Activated CD4-positive, alpha-beta memory T cell treated with anti-CD3 and anti-CD28 coated beads for 36 hours (primary cell): ENCODE measurements around the gene DHX36. TPM values are rescaled to one million over a fixed set of nuclear protein-coding genes. Genes with fewer than 3 reads are reported as not detected.

Source experiments
- CTCF ChIA-PET: fragments of 350-600 bp; sonication (Branson Sonifier 250); formaldehyde crosslinking; loops from one replicate; lab custom pipeline; 2021; ENCODE audit warnings: antibody characterized with exemption, inconsistent platforms; lab: Charles Lee
- POLR2A ChIA-PET: fragments of 350-600 bp; sonication (Branson Sonifier 250); formaldehyde crosslinking; loops from one replicate; lab custom pipeline; 2021; ENCODE audit warnings: antibody characterized with exemption; lab: Charles Lee
- DNase-seq: peaks from one replicate; pipeline ENCODE4 v3.0.0-alpha.2; 2020
- H3K27ac Mint-ChIP-seq: one replicate; pipeline ENCODE4 v1.8.0; 2021; ENCODE audit warnings: mixed read lengths
- H3K27me3 Mint-ChIP-seq: one replicate; pipeline ENCODE4 v1.8.0; 2021; ENCODE audit warnings: mixed read lengths
- H3K36me3 Mint-ChIP-seq: one replicate; pipeline ENCODE4 v1.8.0; 2021; ENCODE audit warnings: mixed read lengths
- H3K4me1 Mint-ChIP-seq: one replicate; pipeline ENCODE4 v1.8.0; 2021; ENCODE audit warnings: low read depth, mixed read lengths
- H3K4me3 Mint-ChIP-seq: one replicate; pipeline ENCODE4 v1.8.0; 2021; ENCODE audit warnings: mild to moderate bottlenecking, mixed read lengths
- H3K9me3 Mint-ChIP-seq: one replicate; pipeline ENCODE4 v1.8.0; 2021; ENCODE audit warnings: mixed read lengths
- intact Hi-C: fragments of 100-400 bp; cut with micrococcal nuclease; formaldehyde crosslinking; loops from one replicate; pipeline ENCODE4 v1.15.1; 2023
- total RNA-seq, 2 experiments: library from RNA; stranded (reverse); gene quantifications; one replicate each; pipeline ENCODE4 v1.2.3, GENCODE V29; 2021

Gene DHX36
- total RNA-seq, 2 experiments from 2014 or later, result 65.5 to 71.1 TPM

GRCh38 chr3:154324919-154325318 lies 632 bp upstream of the DHX36 start:
- H3K9me3 Mint-ChIP-seq, result no peaks in the 10 kb centered on the region
- POLR2A ChIA-PET, result no interaction called here
- peaks cover 29% of the 10 kb centered on the region for H3K4me1 Mint-ChIP-seq
- no peak for DNase-seq
- H3K27ac Mint-ChIP-seq, result peak overlapping the region; percentile 96
- H3K36me3 Mint-ChIP-seq, result peaks cover 9% of the 10 kb centered on the region
- H3K4me3 Mint-ChIP-seq, result peak overlapping the region; percentile 85
- no peaks in the 10 kb centered on the region for H3K27me3 Mint-ChIP-seq
- CTCF ChIA-PET, result interaction anchor here (1.3 kb wide), 1 partner anchor 1377 kb away, joined by 3 read pairs; no protein-coding TSS in a partner anchor
- intact Hi-C loops, result loop anchor here (1.0 to 5.0 kb wide), 7 partner anchors 48 to 1547 kb away; partner anchors contain the start of genes ARHGEF26, GMPS and SLC33A1

DNA sequence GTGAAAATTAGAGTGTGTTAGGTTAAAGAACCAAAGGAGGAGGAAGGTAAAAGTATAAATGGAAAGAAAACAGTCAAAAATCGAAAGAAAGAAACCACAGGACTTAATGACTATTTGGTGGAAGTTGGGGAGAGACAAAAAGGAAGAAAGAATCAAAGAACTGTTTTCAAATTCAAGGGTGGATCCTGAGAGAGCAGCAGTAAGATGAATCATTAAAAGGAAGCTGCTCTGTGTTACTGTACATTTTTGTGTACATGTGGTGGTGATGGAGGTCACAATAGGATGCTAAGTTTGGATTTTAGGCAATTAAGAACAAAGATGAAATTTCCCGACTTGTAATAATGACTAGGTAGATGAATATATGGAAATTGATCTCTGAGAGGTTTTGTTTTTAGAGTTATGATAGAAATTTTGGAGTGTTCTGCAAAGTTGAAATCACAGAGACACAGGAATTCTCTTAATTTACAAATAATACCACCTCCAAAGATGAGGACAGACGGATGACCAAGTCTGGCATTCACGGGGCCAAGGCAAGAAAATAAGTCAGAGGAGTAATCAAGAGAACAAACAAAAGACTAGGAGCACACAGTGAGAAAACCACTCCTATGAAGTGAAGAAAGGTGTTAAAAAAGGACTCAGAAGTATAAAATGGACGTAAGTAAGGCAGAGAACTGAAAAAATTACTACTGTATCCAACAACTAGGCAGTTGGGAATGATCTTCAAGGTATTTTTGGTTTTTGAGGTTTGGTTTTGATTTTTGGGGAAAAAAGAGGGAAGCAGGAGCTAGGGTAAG lies 7.1 kb downstream of the DHX36 start:
- peak overlapping the region; percentile 47 for H3K27ac Mint-ChIP-seq
- ChIA-PET CTCF (interaction anchor here (0.7 to 1.0 kb wide), 2 partner anchors 16 to 17 kb away, joined by 3 to 5 read pairs; no protein-coding TSS in a partner anchor), POLR2A (interaction anchor here (0.6 kb wide), 1 partner anchor 11 kb away, joined by 4 read pairs; no protein-coding TSS in a partner anchor)
- peaks cover 29% of the 10 kb centered on the region for H3K4me1 Mint-ChIP-seq
- intact Hi-C loops, result no loop called here
- H3K9me3 Mint-ChIP-seq, result no peaks in the 10 kb centered on the region
- DNase-seq, result no peak
- H3K27me3 Mint-ChIP-seq, result no peaks in the 10 kb centered on the region
- H3K4me3 Mint-ChIP-seq, result no peak overlapping the region
- H3K36me3 Mint-ChIP-seq, result peaks cover 38% of the 10 kb centered on the region

- Mint-ChIP-seq H3K36me3 (peaks cover 41% of the 10 kb centered on the region), H3K4me1 (peaks cover 23% of the 10 kb centered on the region), H3K27me3 (no peaks in the 10 kb centered on the region), H3K4me3 (no peak overlapping the region), H3K9me3 (no peaks in the 10 kb centered on the region), H3K27ac (no peak overlapping the region)
- no peak for DNase-seq
- ChIA-PET POLR2A (no interaction called here), CTCF (interaction anchor here (1.1 to 1.4 kb wide), 2 partner anchors 9 to 45 kb away, joined by 3 read pairs; no protein-coding TSS in a partner anchor)
- intact Hi-C loops, result no loop called here
Measured at GRCh38 chr3:154314152-154314551, 10.1 kb downstream of the DHX36 start.

GRCh38 chr3:154310840-154311239 lies 13.4 kb downstream of the DHX36 start:
- intact Hi-C loops, result no loop called here
- Mint-ChIP-seq H3K4me1 (peaks cover 24% of the 10 kb centered on the region), H3K4me3 (no peak overlapping the region), H3K36me3 (peaks cover 53% of the 10 kb centered on the region), H3K27me3 (no peaks in the 10 kb centered on the region), H3K9me3 (no peaks in the 10 kb centered on the region), H3K27ac (no peak overlapping the region)
- POLR2A ChIA-PET, result no interaction called here
- no peak for DNase-seq
- CTCF ChIA-PET, result no interaction called here

DNA sequence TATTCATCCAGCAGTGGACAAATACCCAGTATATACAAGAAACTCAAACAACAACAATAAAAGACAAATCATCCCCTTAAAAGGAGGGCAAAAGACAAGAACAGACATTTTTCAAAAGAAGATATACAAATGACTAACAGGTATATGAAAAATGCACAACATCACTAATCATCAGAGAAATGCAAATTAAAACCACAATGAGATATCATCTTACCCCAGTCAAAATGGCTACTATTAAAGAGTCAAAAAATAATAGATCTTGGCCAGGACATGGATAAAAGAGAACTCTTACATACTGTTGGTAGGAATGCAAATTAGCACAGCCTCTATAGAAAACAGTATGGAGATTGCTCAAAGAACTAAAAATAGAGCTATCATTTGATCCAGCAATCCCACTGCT lies 16.9 kb downstream of the DHX36 start:
- H3K36me3 Mint-ChIP-seq, result peaks cover 48% of the 10 kb centered on the region
- POLR2A ChIA-PET, result no interaction called here

GRCh38 chr3:154304936-154305335 lies 19.4 kb downstream of the DHX36 start:
- POLR2A ChIA-PET, result no interaction called here
- Mint-ChIP-seq H3K4me3 (no peak overlapping the region), H3K4me1 (peaks cover 18% of the 10 kb centered on the region), H3K36me3 (peaks cover 59% of the 10 kb centered on the region), H3K27me3 (no peaks in the 10 kb centered on the region), H3K27ac (no peak overlapping the region), H3K9me3 (no peaks in the 10 kb centered on the region)
- DNase-seq, result no peak
- intact Hi-C loops, result no loop called here
- CTCF ChIA-PET, result no interaction called here

More for the DNA sequence above, 16.9 kb downstream of the DHX36 start:
- CTCF ChIA-PET, result interaction anchor here (0.8 kb wide), 1 partner anchor 1499 kb away, joined by 3 read pairs; the partner anchor contains the start of gene C3orf33
- intact Hi-C loops, result loop anchor here (1.0 kb wide), 1 partner anchor 70 kb away; no protein-coding TSS in a partner anchor
- peak overlapping the region; percentile 26 for H3K27ac Mint-ChIP-seq
- no peaks in the 10 kb centered on the region for H3K9me3 Mint-ChIP-seq
- DNase-seq, result no peak
- no peak overlapping the region for H3K4me3 Mint-ChIP-seq
- H3K27me3 Mint-ChIP-seq, result no peaks in the 10 kb centered on the region
- peaks cover 20% of the 10 kb centered on the region for H3K4me1 Mint-ChIP-seq

DNA sequence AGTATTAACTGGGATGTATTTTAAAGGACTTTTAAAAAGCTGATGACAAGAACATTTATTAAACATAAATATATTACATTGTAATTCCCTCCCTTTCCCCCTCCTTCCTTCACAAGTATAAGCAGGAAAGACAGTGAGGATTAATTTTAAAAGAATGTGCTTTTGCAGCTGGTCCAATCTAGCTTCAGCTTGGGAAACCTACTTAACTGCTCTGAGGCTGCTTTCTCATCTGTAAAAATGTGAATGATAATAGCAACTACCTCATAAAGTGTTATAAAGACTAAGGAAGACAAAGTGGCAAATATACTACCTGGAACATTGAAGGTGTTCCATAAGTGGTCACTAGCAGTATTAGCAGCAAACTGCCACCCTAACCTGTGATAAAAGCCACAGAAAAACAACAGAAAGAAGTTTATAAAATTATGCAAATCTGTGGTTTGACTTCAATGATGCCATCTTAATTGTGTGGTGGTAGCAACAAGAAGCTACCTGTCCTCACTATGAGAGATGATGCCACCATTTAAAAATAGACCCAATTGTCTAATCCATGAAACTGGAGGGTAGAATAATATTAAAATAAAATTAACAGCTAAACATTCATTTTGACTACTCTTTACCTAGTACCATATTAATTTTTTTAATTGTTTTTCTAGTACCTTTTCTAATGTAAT lies 20.0 kb downstream of the DHX36 start:
- intact Hi-C loops, result no loop called here
- ChIA-PET POLR2A (no interaction called here), CTCF (no interaction called here)
- H3K9me3 Mint-ChIP-seq, result no peaks in the 10 kb centered on the region
- no peak for DNase-seq
- no peak overlapping the region for H3K27ac Mint-ChIP-seq
- H3K4me3 Mint-ChIP-seq, result no peak overlapping the region
- peaks cover 54% of the 10 kb centered on the region for H3K36me3 Mint-ChIP-seq
- H3K27me3 Mint-ChIP-seq, result no peaks in the 10 kb centered on the region
- peaks cover 18% of the 10 kb centered on the region for H3K4me1 Mint-ChIP-seq

GRCh38 chr3:154301561-154301960 lies 22.7 kb downstream of the DHX36 start:
- Mint-ChIP-seq H3K27ac (no peak overlapping the region), H3K27me3 (no peaks in the 10 kb centered on the region), H3K9me3 (no peaks in the 10 kb centered on the region), H3K36me3 (peaks cover 49% of the 10 kb centered on the region), H3K4me1 (peaks cover 2% of the 10 kb centered on the region), H3K4me3 (no peak overlapping the region)
- intact Hi-C loops, result no loop called here
- ChIA-PET CTCF (interaction anchor here (0.7 kb wide), 1 partner anchor 9 kb away, joined by 8 read pairs; no protein-coding TSS in a partner anchor), POLR2A (no interaction called here)
- no peak for DNase-seq

DNA sequence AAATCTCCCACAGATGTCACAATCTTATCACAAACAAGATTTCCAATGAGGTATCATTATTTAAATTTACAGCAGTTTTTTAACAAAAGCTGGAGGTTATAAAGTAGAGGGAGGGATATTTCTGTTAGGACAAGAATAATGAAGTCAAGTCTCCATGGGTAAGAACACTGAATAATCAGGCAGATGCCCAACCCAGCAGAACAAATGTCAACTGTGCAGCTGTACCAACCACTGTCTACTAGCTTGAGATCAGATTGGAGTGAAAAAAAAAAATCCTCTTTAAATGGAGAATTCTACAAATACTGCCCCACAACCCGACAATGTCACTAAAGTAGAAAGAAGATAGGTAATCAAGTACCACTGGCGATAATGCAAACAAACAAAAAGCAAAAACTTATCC lies 30.3 kb downstream of the DHX36 start:
- intact Hi-C loops, result no loop called here
- no peaks in the 10 kb centered on the region for H3K9me3 Mint-ChIP-seq
- no peak overlapping the region for H3K4me3 Mint-ChIP-seq
- peaks cover 2% of the 10 kb centered on the region for H3K4me1 Mint-ChIP-seq
- POLR2A ChIA-PET, result no interaction called here
- CTCF ChIA-PET, result no interaction called here
- no peak overlapping the region for H3K27ac Mint-ChIP-seq
- H3K27me3 Mint-ChIP-seq, result no peaks in the 10 kb centered on the region
- no peak for DNase-seq
- H3K36me3 Mint-ChIP-seq, result peaks cover 41% of the 10 kb centered on the region

- Mint-ChIP-seq H3K9me3 (no peaks in the 10 kb centered on the region), H3K4me1 (no peaks in the 10 kb centered on the region), H3K4me3 (no peak overlapping the region), H3K27me3 (no peaks in the 10 kb centered on the region), H3K27ac (no peak overlapping the region), H3K36me3 (peaks cover 41% of the 10 kb centered on the region)
- POLR2A ChIA-PET, result no interaction called here
- CTCF ChIA-PET, result no interaction called here
- intact Hi-C loops, result no loop called here
- DNase-seq, result no peak
Measured at GRCh38 chr3:154290187-154290586, 34.1 kb downstream of the DHX36 start.

DNA sequence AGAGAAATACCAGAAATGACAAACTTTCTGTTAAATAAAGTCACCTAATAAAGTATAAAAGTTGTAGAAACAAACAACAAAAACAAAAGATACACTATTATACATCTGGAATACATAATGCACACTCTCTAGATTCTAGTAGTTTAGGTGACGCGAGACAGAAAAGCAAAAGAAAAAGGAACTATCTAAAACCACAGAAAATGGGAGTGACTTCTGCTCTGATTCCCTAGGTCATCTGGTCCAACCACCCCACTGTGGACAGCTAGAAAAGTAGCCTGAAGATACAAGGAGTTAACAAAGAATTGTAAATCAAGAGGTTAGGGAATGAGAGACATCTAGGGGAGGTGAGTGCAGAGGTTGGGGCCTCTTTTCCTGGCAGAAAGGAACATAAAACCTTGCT lies 39.1 kb downstream of the DHX36 start:
- ChIA-PET POLR2A (no interaction called here), CTCF (no interaction called here)
- no peak for DNase-seq
- H3K4me3 Mint-ChIP-seq, result no peak overlapping the region
- H3K27me3 Mint-ChIP-seq, result no peaks in the 10 kb centered on the region
- no peaks in the 10 kb centered on the region for H3K4me1 Mint-ChIP-seq
- H3K36me3 Mint-ChIP-seq, result peaks cover 49% of the 10 kb centered on the region
- H3K27ac Mint-ChIP-seq, result no peak overlapping the region
- intact Hi-C loops, result no loop called here
- H3K9me3 Mint-ChIP-seq, result no peaks in the 10 kb centered on the region

GRCh38 chr3:154280161-154280560 lies 44.1 kb downstream of the DHX36 start:
- CTCF ChIA-PET, result no interaction called here
- no peak overlapping the region for H3K27ac Mint-ChIP-seq
- H3K4me3 Mint-ChIP-seq, result no peak overlapping the region
- peaks cover 49% of the 10 kb centered on the region for H3K36me3 Mint-ChIP-seq
- no peaks in the 10 kb centered on the region for H3K9me3 Mint-ChIP-seq
- intact Hi-C loops, result no loop called here
- POLR2A ChIA-PET, result no interaction called here
- H3K4me1 Mint-ChIP-seq, result no peaks in the 10 kb centered on the region
- no peaks in the 10 kb centered on the region for H3K27me3 Mint-ChIP-seq
- no peak for DNase-seq
